IMR-90 (cell line): ENCODE data around the gene DISC1. TPM values are rescaled to one million over a fixed set of nuclear protein-coding genes. Genes with fewer than 3 reads are reported as not detected.
A peak's percentile ranks its signal among the peaks of the same experiment; 100 is the strongest.

Experiments used
- ATAC-seq: fragments of 200-7000 bp; cut with Tn5 transposase; 2 replicates; pipeline ENCODE4 v1.9.1; 2020; ENCODE audit warnings: low read depth, mild to moderate bottlenecking, moderate library complexity
- BruUV-seq: library from RNA; stranded (reverse); fragments of 400-500 nt; replicated peaks from 2 replicates; lab custom pipeline; 2021; lab: Mats Ljungman, UMichigan
- CTCF ChIA-PET: fragments of 300-600 bp; formaldehyde crosslinking; extraction: SDS; loops from one replicate; lab custom pipeline; 2021; ENCODE audit warnings: antibody characterized with exemption; lab: Yijun Ruan, JAX
- POLR2A ChIA-PET: fragments of 300-600 bp; sonication (Branson Sonifier 250); formaldehyde crosslinking; loops from one replicate; lab custom pipeline; 2022; ENCODE audit warnings: antibody characterized with exemption; ENCODE audit not compliant: unreplicated experiment; lab: Charles Lee
- DNase-seq: peaks from one replicate; pipeline ENCODE4 v3.0.0; 2013
- H2AFZ ChIP-seq: replicated peaks from 2 replicates; pipeline ENCODE3; 2013; ENCODE audit warnings: low read length, mild to moderate bottlenecking; ENCODE audit not compliant: poor library complexity
- H2AK5ac ChIP-seq: 2 replicates; pipeline ENCODE4 v1.6.1; 2013; ENCODE audit warnings: low read depth, low read length, inconsistent platforms
- H2AK9ac ChIP-seq: replicated peaks from 2 replicates; pipeline ENCODE3; 2013; ENCODE audit warnings: mild to moderate bottlenecking, low read depth, low read length, moderate library complexity; ENCODE audit not compliant: poor library complexity
- H2BK120ac ChIP-seq: 2 replicates; pipeline ENCODE4 v1.6.1; 2013; ENCODE audit warnings: low read depth, low read length, inconsistent platforms
- H2BK15ac ChIP-seq: 3 replicates; pipeline ENCODE4 v1.6.1; 2013; ENCODE audit warnings: low read depth, low read length, inconsistent platforms
- H2BK20ac ChIP-seq: 2 replicates; pipeline ENCODE4 v1.6.1; 2013; ENCODE audit warnings: low read depth, mild to moderate bottlenecking, inconsistent platforms, low read length, moderate library complexity
- H2BK5ac ChIP-seq: 2 replicates; pipeline ENCODE4 v1.6.1; 2013; ENCODE audit warnings: mild to moderate bottlenecking, low read depth, low read length, inconsistent platforms; ENCODE audit not compliant: poor library complexity, severe bottlenecking
- H3K14ac ChIP-seq: replicated peaks from 2 replicates; pipeline ENCODE4 v1.6.1; 2013; ENCODE audit warnings: low read depth, low read length, inconsistent platforms
- H3K18ac ChIP-seq: 2 replicates; pipeline ENCODE4 v1.6.1; 2013; ENCODE audit warnings: low read depth, low read length, control low read depth
- H3K23ac ChIP-seq: 2 replicates; pipeline ENCODE4 v1.6.1; 2013; ENCODE audit warnings: low read depth, low read length, inconsistent platforms
- H3K27ac ChIP-seq: 2 replicates; pipeline ENCODE4 v1.5.1; 2013; ENCODE audit warnings: mild to moderate bottlenecking, control low read depth, low read length; ENCODE audit not compliant: insufficient read depth
- H3K27me3 ChIP-seq: 2 replicates; pipeline ENCODE4 v1.6.1; 2013; ENCODE audit warnings: low read length; ENCODE audit not compliant: control insufficient read depth, insufficient read depth
- H3K36me3 ChIP-seq: 2 replicates; pipeline ENCODE4 v1.6.1; 2013; ENCODE audit warnings: low read length, mixed read lengths; ENCODE audit not compliant: control insufficient read depth, insufficient read depth
- H3K4ac ChIP-seq: 2 replicates; pipeline ENCODE4 v1.6.1; 2013; ENCODE audit warnings: low read depth, low read length, inconsistent platforms
- H3K4me1 ChIP-seq: 2 replicates; pipeline ENCODE4 v1.6.1; 2013; ENCODE audit warnings: low read length, mixed read lengths; ENCODE audit not compliant: control insufficient read depth, insufficient read depth
- H3K4me2 ChIP-seq: 2 replicates; pipeline ENCODE4 v1.6.1; 2013; ENCODE audit warnings: low read depth, mild to moderate bottlenecking, control low read depth, low read length, moderate library complexity
- H3K4me3 ChIP-seq: 2 replicates; pipeline ENCODE4 v1.5.1; 2013; ENCODE audit warnings: low read depth, mild to moderate bottlenecking, control low read depth, low read length, moderate library complexity; ENCODE audit not compliant: insufficient read depth
- H3K56ac ChIP-seq: 2 replicates; pipeline ENCODE4 v1.6.1; 2013; ENCODE audit warnings: low read length, inconsistent platforms; ENCODE audit not compliant: insufficient read depth; ENCODE audit errors: extremely low read depth
- H3K79me1 ChIP-seq, 2 experiments: 2 replicates each; pipeline ENCODE4 v1.6.1; 2013; ENCODE audit warnings: low read length in 2 of 2, inconsistent platforms in 1 of 2, low read depth in 1 of 2
- H3K9ac ChIP-seq: 2 replicates; pipeline ENCODE4 v1.6.1; 2013; ENCODE audit warnings: low read depth, low read length, control low read depth
- H3K9me1 ChIP-seq: 2 replicates; pipeline ENCODE4 v1.6.1; 2013; ENCODE audit warnings: low read length, inconsistent platforms; ENCODE audit not compliant: insufficient read depth
- H3K9me3 ChIP-seq: 2 replicates; pipeline ENCODE4 v1.6.1; 2013; ENCODE audit warnings: low read length; ENCODE audit not compliant: control insufficient read depth, insufficient read depth
- H4K20me1 ChIP-seq: 2 replicates; pipeline ENCODE4 v1.6.1; 2013; ENCODE audit warnings: low read length, inconsistent platforms; ENCODE audit not compliant: insufficient read depth
- H4K5ac ChIP-seq: 2 replicates; pipeline ENCODE4 v1.6.1; 2013; ENCODE audit warnings: mild to moderate bottlenecking, low read depth, low read length, control low read depth
- H4K8ac ChIP-seq, 2 experiments: 2 replicates each; pipeline ENCODE4 v1.6.1; 2013; ENCODE audit warnings: low read depth in 2 of 2, low read length in 2 of 2, control low read depth in 1 of 2, inconsistent platforms in 1 of 2
- H4K91ac ChIP-seq: 2 replicates; pipeline ENCODE4 v1.6.1; 2013; ENCODE audit warnings: low read depth, low read length, inconsistent platforms; ENCODE audit not compliant: insufficient read depth
- BHLHE40 ChIP-seq: fragments of 150-350 bp; IDR thresholded peaks from 2 replicates; pipeline ENCODE4 v1.6.1; 2016; ENCODE audit warnings: mild to moderate bottlenecking, low read depth, low read length
- CEBPB ChIP-seq: IDR thresholded peaks from 2 replicates; pipeline ENCODE4 v1.6.1; 2012; ENCODE audit warnings: low read depth, low read length, improper control_type of control experiment
- CHD1 ChIP-seq: IDR thresholded peaks from 2 replicates; pipeline ENCODE4 v1.6.1; 2012; ENCODE audit warnings: low read depth, low read length, improper control_type of control experiment
- CTCF ChIP-seq: conservative IDR thresholded peaks from 2 replicates; pipeline ENCODE4 v1.5.1; 2012; ENCODE audit warnings: mild to moderate bottlenecking, low read depth, low read length, improper control_type of control experiment
- ELK1 ChIP-seq: fragments of 150-350 bp; IDR thresholded peaks from 2 replicates; pipeline ENCODE4 v1.6.1; 2016; ENCODE audit warnings: low read depth, mild to moderate bottlenecking, low read length, moderate library complexity, borderline replicate concordance
- FOS ChIP-seq: fragments of 150-350 bp; IDR thresholded peaks from 2 replicates; pipeline ENCODE4 v1.6.1; 2016; ENCODE audit warnings: low read depth, low read length
- MAFK ChIP-seq: IDR thresholded peaks from 2 replicates; pipeline ENCODE4 v1.6.1; 2012; ENCODE audit warnings: low read depth, low read length, improper control_type of control experiment
- MAZ ChIP-seq: IDR thresholded peaks from 2 replicates; pipeline ENCODE4 v1.6.1; 2012; ENCODE audit warnings: low read depth, mild to moderate bottlenecking, low read length, improper control_type of control experiment, moderate library complexity, borderline replicate concordance
- MXI1 ChIP-seq: IDR thresholded peaks from 2 replicates; pipeline ENCODE4 v1.6.1; 2012; ENCODE audit warnings: low read depth, mild to moderate bottlenecking, low read length, moderate library complexity, borderline replicate concordance
- NFE2L2 ChIP-seq: fragments of 150-350 bp; IDR thresholded peaks from 2 replicates; pipeline ENCODE4 v1.6.1; 2016; ENCODE audit warnings: low read depth, mild to moderate bottlenecking, low read length
- POLR2A ChIP-seq: IDR thresholded peaks from 2 replicates; pipeline ENCODE4 v1.6.1; 2012; ENCODE audit warnings: mild to moderate bottlenecking, low read depth, low read length
- RAD21 ChIP-seq: IDR thresholded peaks from 2 replicates; pipeline ENCODE4 v1.6.1; 2012; ENCODE audit warnings: low read length, improper control_type of control experiment
- RCOR1 ChIP-seq: IDR thresholded peaks from 2 replicates; pipeline ENCODE4 v1.6.1; 2012; ENCODE audit warnings: mild to moderate bottlenecking, low read length, improper control_type of control experiment; ENCODE audit not compliant: insufficient replicate concordance
- RFX5 ChIP-seq: IDR thresholded peaks from 2 replicates; pipeline ENCODE4 v1.8.0; 2012; ENCODE audit warnings: low read depth, mild to moderate bottlenecking, low read length, moderate library complexity
- SMC3 ChIP-seq: fragments of 150-350 bp; IDR thresholded peaks from 2 replicates; pipeline ENCODE4 v1.6.1; 2016; ENCODE audit warnings: low read depth, mild to moderate bottlenecking, antibody characterized with exemption, low read length, moderate library complexity
- USF2 ChIP-seq: fragments of 150-350 bp; IDR thresholded peaks from 2 replicates; pipeline ENCODE4 v1.6.1; 2017; ENCODE audit warnings: mild to moderate bottlenecking, antibody characterized with exemption, low read length, low read depth
- WGBS, 2 experiments: methylation state at CpG; one replicate each; pipeline versions ENCODE4 v1.1.5 to v1.1.7; 2013; ENCODE audit warnings: missing lambda C conversion rate in 2 of 2; ENCODE audit not compliant: insufficient read length in 1 of 2; ENCODE audit errors: extremely low coverage in 2 of 2; 5-methylcytosine and 5-hydroxymethylcytosine counted together
- dilution Hi-C: fragments of 300-500 bp; cut with HindIII; formaldehyde crosslinking; loops from one replicate; pipeline ENCODE4 v1.14.3; 2018; ENCODE audit warnings: low sequenced_read_pairs; ENCODE audit not compliant: unreplicated experiment
- in situ Hi-C: fragments of 300-500 bp; cut with MboI; formaldehyde crosslinking; loops from 3 replicates; pipeline ENCODE4 v1.14.3; 2019; ENCODE audit warnings: low sequenced_read_pairs, inconsistent platforms, mixed read lengths
- intact Hi-C: fragments of 100-400 bp; cut with micrococcal nuclease; formaldehyde crosslinking; loops from 2 replicates; pipeline ENCODE4 v1.10.0; 2022
- polyA plus RNA-seq, 3 experiments: library from polyadenylated mRNA; depleted of rRNA; stranded (reverse); fragments of >200 nt; gene quantifications; 2 replicates each; pipeline ENCODE4 v1.2.3, GENCODE V29; 2012; ENCODE audit warnings: low replicate concordance in 1 of 3
- total RNA-seq: library from RNA; depleted of rRNA; stranded (reverse); fragments of >200 nt; gene quantifications from 2 replicates; pipeline ENCODE4 v1.2.3, GENCODE V29; 2012

DISC1 gene
- total and polyA plus RNA-seq, 2 of the 4 experiments (the other 2 are of a cell fraction): 2.2 to 7.0 TPM

DNA sequence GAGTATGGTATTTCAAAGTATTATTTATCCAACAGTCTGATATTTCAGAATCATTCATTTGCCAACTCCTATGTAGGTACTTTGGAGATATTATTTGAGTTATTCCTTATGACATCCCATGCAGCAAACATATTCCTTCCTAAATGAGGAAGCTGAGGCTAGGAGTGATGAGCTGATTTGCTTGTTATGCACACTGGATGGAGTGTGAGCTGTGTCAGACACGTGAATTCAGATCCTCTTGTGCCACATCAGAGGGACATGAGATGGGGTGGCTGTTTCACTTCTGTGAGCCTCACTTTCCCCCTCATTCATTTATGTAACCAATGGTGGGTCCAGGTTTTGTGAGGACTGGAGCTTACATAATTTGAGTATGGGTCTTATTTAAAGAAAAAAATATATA lies 215.9 kb downstream of the DISC1 start:
- dilution Hi-C loops (no loop called here), intact Hi-C loops (no loop called here), in situ Hi-C loops (no loop called here)
- Histone ChIP-seq H2BK20ac (peak overlapping the region; percentile 47; the same call in 1 of the 2 replicates), H4K91ac (0 out of 2 replicates have a peak overlapping the region, but pooled peaks have one; percentile 4), H3K56ac (no peak overlapping the region), H2BK15ac (peak overlapping the region; percentile 87; the same call in 1 of the 3 replicates), H3K36me3 (no peaks in the 10 kb centered on the region), H3K27ac (no peak overlapping the region), H3K23ac (no peak overlapping the region), H2AFZ (no peak overlapping the region), H2AK9ac (no peak overlapping the region), H2BK5ac (no peak overlapping the region), H3K4ac (peak overlapping the region; percentile 54), H4K20me1 (no peaks in the 10 kb centered on the region), H3K18ac (no peak overlapping the region), H3K27me3 (no peaks in the 10 kb centered on the region), H4K5ac (no peak overlapping the region), H3K4me1 (peaks cover 11% of the 10 kb centered on the region), H3K9me3 (no peaks in the 10 kb centered on the region), H3K4me3 (no peak overlapping the region), H3K79me1 (peaks cover 0 to 6% of the 10 kb centered on the region in 2 experiments; a peak in 1 of 4 replicates), H3K9me1 (peaks cover 19% of the 10 kb centered on the region), H3K4me2 (no peak overlapping the region), H2AK5ac (peak overlapping the region; percentile 84), H3K9ac (no peak overlapping the region), H4K8ac (0 out of 4 replicates have a peak overlapping the region, but pooled peaks of 1 of the 2 experiments have one; percentile 13), H2BK120ac (peak overlapping the region; percentile 47; the same call in 1 of the 2 replicates), H3K14ac (no peak overlapping the region)
- BruUV-seq: no TSS peak
- ATAC-seq (no peak), DNase-seq (no peak)
- no CpG with 5 or more reads among the region's 1 CpG for WGBS, 2 experiments
- POLR2A ChIA-PET: no interaction called here
- TF ChIP-seq RAD21 (no peak), FOS (no peak), MAFK (no peak), CEBPB (no peak), SMC3 (no peak), CHD1 (no peak), NFE2L2 (no peak), BHLHE40 (no peak), ELK1 (no peak), CTCF (no peak), MXI1 (no peak), USF2 (no peak), RFX5 (no peak), POLR2A (no peak), MAZ (no peak), RCOR1 (no peak)
- CTCF ChIA-PET: no interaction called here
